Daoy (cell line): ENCODE data around the gene THAP11. TPM values are rescaled to one million over a fixed set of nuclear protein-coding genes. Genes with fewer than 3 reads are reported as not detected.

Experiments used
- DNase-seq: peaks from one replicate; pipeline ENCODE4 v3.0.0-alpha.2; 2015; ENCODE audit warnings: low read depth
- total RNA-seq: library from RNA; depleted of rRNA; stranded (reverse); fragments of >200 nt; shearing (Covaris generic); gene quantifications from 2 replicates; pipeline ENCODE4 v1.2.3, GENCODE V29; 2014

Gene THAP11
- total RNA-seq, 1 experiment from 2014 or later: 41.5 TPM

DNA sequence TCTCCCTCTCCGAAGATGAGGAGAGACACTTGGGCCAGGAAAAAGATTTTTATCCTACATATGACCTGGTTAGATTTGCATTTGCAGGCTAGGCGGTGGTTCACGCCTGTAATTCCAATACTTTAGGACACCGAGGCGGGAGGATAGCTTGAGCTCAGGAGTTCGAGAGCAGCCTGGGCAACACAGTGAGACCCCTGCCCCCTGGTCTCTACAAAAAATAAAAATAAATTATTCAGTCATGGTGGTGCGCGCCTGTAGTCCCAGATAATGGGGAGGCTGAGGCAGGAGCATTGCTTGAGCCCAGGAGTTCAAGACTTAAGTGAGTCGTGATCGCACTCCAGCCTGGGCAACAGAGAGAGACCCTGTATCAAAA, 7.9 kb upstream of the THAP11 start:
- no peak for DNase-seq

- peak; percentile 19 for DNase-seq
These were observed 4.9 kb upstream of the THAP11 start for GRCh38 chr16:67837190-67837589.

- no peak for DNase-seq
These were observed 4.3 kb upstream of the THAP11 start for GRCh38 chr16:67837811-67838210.

GRCh38 chr16:67841198-67841815, 813 bp upstream of the THAP11 start:
- no peak for DNase-seq

DNA sequence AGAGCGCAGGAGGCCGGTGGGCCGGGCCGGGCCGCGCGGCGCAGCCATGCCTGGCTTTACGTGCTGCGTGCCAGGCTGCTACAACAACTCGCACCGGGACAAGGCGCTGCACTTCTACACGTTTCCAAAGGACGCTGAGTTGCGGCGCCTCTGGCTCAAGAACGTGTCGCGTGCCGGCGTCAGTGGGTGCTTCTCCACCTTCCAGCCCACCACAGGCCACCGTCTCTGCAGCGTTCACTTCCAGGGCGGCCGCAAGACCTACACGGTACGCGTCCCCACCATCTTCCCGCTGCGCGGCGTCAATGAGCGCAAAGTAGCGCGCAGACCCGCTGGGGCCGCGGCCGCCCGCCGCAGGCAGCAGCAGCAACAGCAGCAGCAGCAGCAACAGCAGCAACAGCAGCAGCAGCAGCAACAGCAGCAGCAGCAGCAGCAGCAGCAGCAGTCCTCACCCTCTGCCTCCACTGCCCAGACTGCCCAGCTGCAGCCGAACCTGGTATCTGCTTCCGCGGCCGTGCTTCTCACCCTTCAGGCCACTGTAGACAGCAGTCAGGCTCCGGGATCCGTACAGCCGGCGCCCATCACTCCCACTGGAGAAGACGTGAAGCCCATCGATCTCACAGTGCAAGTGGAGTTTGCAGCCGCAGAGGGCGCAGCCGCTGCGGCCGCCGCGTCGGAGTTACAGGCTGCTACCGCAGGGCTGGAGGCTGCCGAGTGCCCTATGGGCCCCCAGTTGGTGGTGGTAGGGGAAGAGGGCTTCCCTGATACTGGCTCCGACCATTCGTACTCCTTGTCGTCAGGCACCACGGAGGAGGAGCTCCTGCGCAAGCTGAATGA, 606 bp downstream of the THAP11 start:
- peak; percentile 61 for DNase-seq

GRCh38 chr16:67843343-67843765, 1.2 kb downstream of the THAP11 start:
- peak; percentile 11 for DNase-seq

- DNase-seq: no peak
These were observed 2.4 kb downstream of the THAP11 start for GRCh38 chr16:67844497-67844896.

- no peak for DNase-seq
These were observed 3.4 kb downstream of the THAP11 start for GRCh38 chr16:67845291-67846062.

- DNase-seq: no peak
These were observed 3.9 kb downstream of the THAP11 start for GRCh38 chr16:67846063-67846319.

- peak; percentile 96 for DNase-seq
These were observed 4.4 kb downstream of the THAP11 start, which contains the start of gene NUTF2 for GRCh38 chr16:67846320-67847063. Gene NUTF2, plus strand, starts transcription at chr16:67846933. Its CDS starts 18,198 bp downstream, at chr16:67865131.

DNA sequence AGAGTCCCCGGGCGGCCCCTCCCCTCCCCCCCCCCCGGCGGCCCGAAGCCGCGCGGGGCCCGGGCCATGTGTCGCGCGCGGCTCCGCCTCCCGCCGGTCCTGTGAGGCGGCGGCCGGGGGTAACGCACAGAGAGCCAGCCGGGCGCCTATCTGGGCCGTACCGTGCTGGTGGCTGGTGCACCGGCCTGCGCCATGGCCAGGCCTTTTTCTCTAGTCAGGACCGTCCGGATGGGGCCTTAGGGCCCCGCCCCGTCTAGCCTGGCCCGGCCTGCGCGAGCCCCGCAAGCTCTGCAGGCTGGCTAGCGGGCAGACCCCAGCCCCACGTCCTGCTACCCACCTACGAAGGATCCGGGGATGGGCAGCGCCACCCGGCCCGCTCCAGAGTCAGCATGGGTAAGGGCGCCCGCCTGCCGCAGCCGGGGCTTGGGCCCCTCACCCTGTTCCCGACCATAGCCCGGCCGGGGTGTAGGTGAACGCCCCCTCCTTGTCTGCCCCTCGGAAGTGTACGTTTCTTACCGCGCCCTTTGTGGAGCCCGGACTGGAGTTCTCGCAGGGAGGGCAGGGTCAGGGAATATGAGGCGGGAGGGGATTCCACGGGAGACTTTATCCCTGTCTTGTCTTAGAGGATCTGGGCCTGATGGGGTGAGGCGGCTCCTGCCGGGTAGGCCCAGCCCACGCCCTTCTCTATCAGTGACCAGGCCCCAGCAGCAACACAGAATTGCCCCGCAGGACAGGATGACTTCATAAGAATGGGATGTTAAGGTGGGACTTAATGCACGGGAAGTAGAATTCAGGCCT, 5.1 kb downstream of the THAP11 start, which contains the start of gene CENPT:
Gene CENPT, minus strand, starts transcription at position 630 of the 798 bp plus-strand sequence. CDS start 13,834 bp downstream, outside the sequence.
- DNase-seq: peak; percentile 69

DNA sequence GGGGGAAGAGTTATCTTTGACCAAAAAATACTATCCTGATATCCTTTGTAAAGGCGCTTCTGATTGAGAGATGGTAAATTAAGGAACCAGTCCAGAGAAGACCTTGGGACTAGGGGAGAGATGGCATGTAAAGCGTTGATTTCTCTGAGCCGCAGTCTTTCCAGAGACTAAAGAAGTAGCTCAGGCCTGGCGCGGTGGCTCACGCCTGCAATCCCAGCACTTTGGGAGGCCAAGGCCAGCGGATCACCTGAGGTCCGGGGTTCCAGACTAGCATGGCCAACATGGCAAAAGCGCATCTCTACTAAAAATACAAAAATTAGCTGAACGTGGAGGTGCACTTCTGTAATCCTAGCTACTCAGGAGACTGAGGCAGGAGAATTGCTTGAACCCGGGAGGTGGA, 6.0 kb downstream of the THAP11 start:
- no peak for DNase-seq

DNA sequence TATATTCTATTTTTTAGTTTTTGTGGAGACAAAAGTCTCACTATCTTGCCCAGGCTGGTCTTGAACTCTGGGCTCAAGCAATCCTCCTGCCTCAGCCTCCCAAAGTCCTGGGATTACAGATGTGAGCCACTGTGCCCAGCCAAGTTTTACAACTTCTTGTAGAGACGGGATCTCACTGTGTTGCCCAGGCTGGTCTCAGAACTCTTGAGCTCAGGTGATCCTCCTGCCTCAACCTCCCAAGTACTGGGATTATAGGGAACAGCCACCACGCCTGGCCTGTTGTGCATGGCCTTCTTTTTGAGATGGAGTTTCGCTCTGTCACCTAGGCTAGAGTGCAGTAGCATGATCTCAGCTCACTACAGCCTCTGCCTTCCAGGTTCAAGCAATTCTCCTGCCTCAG, 11.6 kb downstream of the THAP11 start:
- DNase-seq: no peak

GRCh38 chr16:67855789-67856188, 13.7 kb downstream of the THAP11 start:
- DNase-seq: no peak

DNA sequence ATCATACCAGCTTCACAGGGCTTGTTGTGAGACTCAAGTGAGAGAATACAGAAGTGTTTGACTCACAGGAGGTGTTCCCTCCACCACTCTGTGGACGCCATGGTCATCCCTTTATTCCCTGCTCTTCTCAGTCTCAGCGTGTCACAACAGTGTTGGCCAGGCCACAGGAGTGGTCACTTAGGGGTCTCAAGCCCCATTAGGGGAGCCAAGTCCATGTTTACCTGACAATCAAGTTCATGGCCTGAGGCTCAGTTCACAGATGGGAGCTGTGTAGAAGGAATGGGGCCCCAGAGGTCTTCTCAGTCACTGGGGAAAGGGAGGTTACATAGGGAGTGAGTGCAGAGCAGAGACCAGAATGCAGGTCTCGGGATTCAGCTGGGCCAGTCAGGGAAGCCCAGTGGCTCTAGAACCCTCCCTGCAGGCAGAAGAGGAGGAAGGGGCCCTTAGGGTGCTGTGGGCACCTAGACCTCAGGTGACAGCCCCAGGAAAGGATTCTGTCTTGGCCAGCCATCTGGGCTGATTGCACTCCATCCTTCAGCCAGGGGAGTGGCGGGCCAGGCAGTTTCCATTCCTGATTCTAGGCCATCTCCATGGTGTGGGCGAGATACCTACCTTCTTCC, 14.9 kb downstream of the THAP11 start:
- DNase-seq: no peak

DNA sequence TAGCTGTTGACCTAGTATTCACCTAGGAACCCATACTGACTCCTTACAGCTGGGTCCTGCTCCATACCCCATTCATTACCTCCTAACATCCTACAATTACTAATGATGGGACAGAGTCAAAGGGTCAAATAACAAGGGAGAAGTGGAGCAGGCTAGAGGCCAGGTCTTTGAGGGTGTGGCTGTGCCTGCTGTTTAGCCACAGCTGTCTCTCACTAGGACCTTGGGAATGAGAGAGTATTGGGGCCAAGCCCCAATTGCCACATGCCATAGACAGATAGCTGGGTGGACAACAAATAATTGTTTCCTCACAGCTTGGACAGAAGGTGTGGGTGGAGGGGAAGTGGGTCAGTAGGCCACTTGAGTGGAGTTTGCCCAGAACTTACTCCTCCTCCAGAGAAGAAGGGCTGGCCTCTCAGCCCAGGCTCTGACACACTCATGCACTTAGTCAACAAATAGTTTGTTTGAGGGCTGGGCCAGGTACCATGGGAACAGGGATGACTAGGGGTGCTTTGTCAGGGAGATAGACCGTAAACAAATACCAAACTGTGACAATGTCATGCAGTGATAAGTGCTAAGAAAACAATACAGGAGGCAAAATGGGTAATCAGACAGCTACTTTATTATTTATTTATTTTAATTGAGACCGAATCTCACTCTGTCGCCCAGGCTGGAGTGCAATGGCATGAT, 15.6 kb downstream of the THAP11 start:
- DNase-seq: peak; percentile 88

DNA sequence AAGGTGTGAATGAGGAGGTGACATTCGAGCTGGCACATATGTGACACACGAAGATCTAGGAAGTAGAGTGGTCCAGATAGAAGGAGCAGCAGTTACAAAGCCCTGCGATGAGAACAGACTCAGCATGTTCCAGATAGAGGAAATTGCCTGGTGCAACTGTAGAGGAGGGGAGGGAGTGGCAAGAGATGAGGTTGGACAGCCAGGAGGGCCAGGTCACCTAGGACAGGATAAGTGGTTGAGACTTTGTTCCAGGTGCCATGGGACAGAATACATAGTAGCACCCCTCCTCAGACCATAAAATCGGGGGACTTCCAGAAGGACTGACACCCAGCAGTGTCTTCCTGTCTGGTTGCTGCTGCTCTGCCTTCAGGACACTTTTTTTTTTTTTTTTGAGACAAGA, 16.4 kb downstream of the THAP11 start:
- DNase-seq: no peak

DNA sequence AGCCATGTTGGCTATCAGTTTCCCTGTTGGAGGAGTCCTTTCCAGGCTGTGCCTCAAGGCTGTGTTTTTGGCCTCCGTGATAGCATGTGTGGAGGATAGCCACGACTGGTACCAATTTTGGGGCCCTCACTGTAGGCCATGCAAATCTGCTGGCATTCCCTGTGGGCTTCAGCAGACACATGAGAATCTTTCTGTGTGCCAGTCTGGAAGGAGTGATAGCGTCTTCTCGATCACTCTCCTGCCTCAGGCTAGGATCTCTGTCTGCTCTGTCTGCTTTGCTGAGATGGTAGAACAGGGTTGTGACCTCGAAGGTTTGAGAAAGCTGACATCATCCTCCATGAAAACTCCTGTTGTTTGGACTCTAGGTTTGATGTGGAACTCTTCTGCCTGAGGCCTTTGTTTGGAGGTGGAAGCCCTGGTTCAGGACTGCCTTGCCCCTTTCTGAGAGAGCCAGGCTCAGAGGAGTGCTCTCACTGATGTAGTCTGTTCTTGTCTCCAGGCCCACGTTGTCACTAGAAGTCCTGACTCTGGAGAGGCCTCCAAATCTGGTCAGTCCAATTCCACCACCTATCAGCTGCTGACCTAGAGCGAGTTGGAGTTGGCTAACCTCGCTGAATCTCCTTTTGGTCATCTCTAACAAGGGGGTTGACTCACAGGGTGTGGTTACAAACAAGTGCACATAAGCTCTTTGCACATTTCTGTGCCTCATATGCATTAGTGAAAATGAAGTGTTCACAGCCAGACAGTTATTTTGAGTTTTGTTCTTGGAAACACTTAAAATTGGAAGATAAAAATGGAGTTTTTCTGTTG, 18.7 kb downstream of the THAP11 start:
- DNase-seq: no peak

DNA sequence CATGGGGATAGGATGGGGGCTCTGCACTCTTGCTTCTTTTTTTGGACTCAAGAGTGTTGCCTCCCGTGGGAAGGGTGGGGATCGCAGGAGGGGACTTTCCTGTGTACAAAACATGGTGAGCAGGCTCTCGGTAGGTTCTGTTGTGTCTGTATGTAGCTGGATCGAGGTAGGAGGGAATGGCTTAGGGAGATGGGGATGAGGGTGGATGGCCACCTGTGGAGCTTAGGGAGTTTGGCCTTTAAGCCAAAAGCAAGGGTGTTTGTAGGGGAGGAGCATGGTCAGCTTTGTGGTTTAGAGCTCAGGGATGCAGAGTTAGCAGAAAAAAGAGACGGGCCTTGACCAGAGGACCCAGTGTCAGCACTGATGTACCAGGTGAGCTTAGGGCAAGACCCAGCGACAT, 19.8 kb downstream of the THAP11 start:
- no peak for DNase-seq
